Measurements from ENCODE around the gene CASK.

DNA sequence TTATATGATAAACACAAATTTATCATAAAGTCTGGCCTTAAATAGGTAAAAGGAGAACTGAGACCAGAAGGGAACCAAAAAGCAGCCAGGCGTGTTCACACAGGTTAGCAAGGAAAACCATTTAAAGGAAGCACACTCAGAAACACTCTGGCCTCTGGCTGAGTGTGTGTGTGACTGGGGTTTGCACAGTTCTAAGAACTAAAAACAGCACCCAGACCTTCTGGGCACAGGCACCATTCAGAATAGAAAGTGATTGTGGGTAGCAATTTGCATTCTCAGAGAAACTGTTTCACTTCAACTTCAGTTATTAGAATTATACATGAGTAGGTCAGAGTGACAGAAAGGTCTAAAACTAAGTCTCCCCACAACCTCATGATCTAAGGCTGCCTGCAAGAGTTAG is 189.4 kb downstream of the CASK start:
- TF ChIP-seq POLR2A (IDR thresholded peaks at IDR 0.05): no peak
- TF ChIP-seq, protein P1, sequence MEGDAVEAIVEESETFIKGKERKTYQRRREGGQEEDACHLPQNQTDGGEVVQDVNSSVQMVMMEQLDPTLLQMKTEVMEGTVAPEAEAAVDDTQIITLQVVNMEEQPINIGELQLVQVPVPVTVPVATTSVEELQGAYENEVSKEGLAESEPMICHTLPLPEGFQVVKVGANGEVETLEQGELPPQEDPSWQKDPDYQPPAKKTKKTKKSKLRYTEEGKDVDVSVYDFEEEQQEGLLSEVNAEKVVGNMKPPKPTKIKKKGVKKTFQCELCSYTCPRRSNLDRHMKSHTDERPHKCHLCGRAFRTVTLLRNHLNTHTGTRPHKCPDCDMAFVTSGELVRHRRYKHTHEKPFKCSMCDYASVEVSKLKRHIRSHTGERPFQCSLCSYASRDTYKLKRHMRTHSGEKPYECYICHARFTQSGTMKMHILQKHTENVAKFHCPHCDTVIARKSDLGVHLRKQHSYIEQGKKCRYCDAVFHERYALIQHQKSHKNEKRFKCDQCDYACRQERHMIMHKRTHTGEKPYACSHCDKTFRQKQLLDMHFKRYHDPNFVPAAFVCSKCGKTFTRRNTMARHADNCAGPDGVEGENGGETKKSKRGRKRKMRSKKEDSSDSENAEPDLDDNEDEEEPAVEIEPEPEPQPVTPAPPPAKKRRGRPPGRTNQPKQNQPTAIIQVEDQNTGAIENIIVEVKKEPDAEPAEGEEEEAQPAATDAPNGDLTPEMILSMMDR (IDR thresholded peaks at IDR 0.05 in 8 of 11, conservative IDR thresholded peaks at IDR 0.05 in 3 of 11): no peak
